Endothelial cell of umbilical vein (primary cell): ENCODE results near the gene PRPF40B. TPM values are rescaled to one million over a fixed set of nuclear protein-coding genes. Genes with fewer than 3 reads are reported as not detected.

Experiments
- BruUV-seq: library from RNA; stranded (reverse); fragments of 400-500 nt; replicated peaks from 2 replicates; lab custom pipeline; 2021; lab: Mats Ljungman, UMichigan
- CTCF ChIA-PET: fragments of 300-600, 350-600 bp; sonication (Branson Sonifier 250); formaldehyde crosslinking; loops from one replicate; lab custom pipeline; 2021; ENCODE audit warnings: antibody characterized with exemption, inconsistent platforms; lab: Charles Lee
- POLR2A ChIA-PET: fragments of 300-600, 350-600 bp; sonication (Branson Sonifier 250); formaldehyde crosslinking; loops from one replicate; lab custom pipeline; 2021; ENCODE audit warnings: antibody characterized with exemption, inconsistent platforms; lab: Charles Lee
- DNase-seq: peaks from one replicate; pipeline ENCODE4 v3.0.0-alpha.2; 2011; ENCODE audit warnings: low read depth, low spot score
- FAIRE-seq: peaks from 2 replicates; lab custom pipeline; 2011; peaks lifted over from hg19 to GRCh38; lab: Jason Lieb, UNC
- H2AFZ ChIP-seq: 2 replicates; pipeline ENCODE4 v1.6.0; 2012; ENCODE audit warnings: low read depth, low read length, control low read depth, inconsistent platforms
- H3K27ac ChIP-seq: 2 replicates; pipeline ENCODE4 v1.5.1; 2011; ENCODE audit warnings: low read depth, mild to moderate bottlenecking, control low read depth, low read length, moderate library complexity; ENCODE audit not compliant: insufficient read depth
- H3K27me3 ChIP-seq, 2 experiments: 2 replicates each; pipeline versions ENCODE4 v1.6.0 to v1.6.1; 2011; ENCODE audit warnings: low read length in 2 of 2, mixed read lengths in 1 of 2; ENCODE audit not compliant: control insufficient read depth in 2 of 2, insufficient read depth in 2 of 2
- H3K36me3 ChIP-seq, 2 experiments: 2 replicates in 1 of 2; 3 replicates in 1 of 2; pipeline ENCODE4 v1.5.1; 2011; ENCODE audit warnings: low read length in 2 of 2, mild to moderate bottlenecking in 1 of 2, moderate library complexity in 1 of 2; ENCODE audit not compliant: control insufficient read depth in 2 of 2, insufficient read depth in 2 of 2; ENCODE audit errors: extremely low read depth in 1 of 2
- H3K4me1 ChIP-seq: 3 replicates; pipeline ENCODE4 v1.5.1; 2011; ENCODE audit warnings: mild to moderate bottlenecking, low read length; ENCODE audit not compliant: control insufficient read depth, insufficient read depth; ENCODE audit errors: extremely low read depth
- H3K4me2 ChIP-seq: 2 replicates; pipeline ENCODE4 v1.6.1; 2011; ENCODE audit warnings: low read length, control low read depth, mixed read lengths; ENCODE audit not compliant: insufficient read depth
- H3K4me3 ChIP-seq, 3 experiments: fragments of 200-600 bp in 1 of 3; sonication (generic), shearing (Covaris generic) in 1 of 3; replicated peaks in 1 of 3; 2 replicates each; pipeline ENCODE4 v1.5.1; 2011 to 2016; ENCODE audit warnings: control low read depth in 3 of 3, low read length in 3 of 3, mild to moderate bottlenecking in 2 of 3, inconsistent platforms in 1 of 3, low read depth in 1 of 3, moderate library complexity in 1 of 3; ENCODE audit not compliant: insufficient read depth in 1 of 3
- H3K79me2 ChIP-seq: 2 replicates; pipeline ENCODE4 v1.6.0; 2012; ENCODE audit warnings: low read length, inconsistent platforms; ENCODE audit not compliant: control insufficient read depth, insufficient read depth
- H3K9ac ChIP-seq: replicated peaks from 2 replicates; pipeline ENCODE3; 2011; ENCODE audit warnings: low read length, control low read depth; ENCODE audit not compliant: insufficient read depth; ENCODE audit errors: extremely low read depth
- H3K9me1 ChIP-seq: replicated peaks from 3 replicates; pipeline ENCODE4 v1.6.0; 2011; ENCODE audit warnings: mild to moderate bottlenecking, low read length; ENCODE audit not compliant: control insufficient read depth, insufficient read depth; ENCODE audit errors: extremely low read depth
- H3K9me3 ChIP-seq: replicated peaks from 2 replicates; pipeline ENCODE4 v1.5.1; 2012; ENCODE audit warnings: low read length, inconsistent platforms; ENCODE audit not compliant: control insufficient read depth, insufficient read depth
- H4K20me1 ChIP-seq: replicated peaks from 2 replicates; pipeline ENCODE3; 2011; ENCODE audit warnings: mild to moderate bottlenecking, low read length; ENCODE audit not compliant: control insufficient read depth, insufficient read depth; ENCODE audit errors: extremely low read depth
- CTCF ChIP-seq, 2 donors: IDR thresholded peaks; 1 replicate in 1 of 2; 2 replicates in 1 of 2; pipeline ENCODE4 v1.5.1; 2011; ENCODE audit warnings: low read length in 2 of 2, mild to moderate bottlenecking in 2 of 2, moderate library complexity in 2 of 2, control low read depth in 1 of 2, inconsistent platforms in 1 of 2, low read depth in 1 of 2; ENCODE audit not compliant: insufficient read depth in 1 of 2; ENCODE audit errors: extremely low read depth in 1 of 2
- EZH2 ChIP-seq: IDR thresholded peaks from 2 replicates; pipeline ENCODE4 v1.6.1; 2012; ENCODE audit warnings: borderline replicate concordance, low read depth, mild to moderate bottlenecking, moderate library complexity, low read length, inconsistent platforms; ENCODE audit not compliant: severe bottlenecking
- FOS ChIP-seq: IDR thresholded peaks from 2 replicates; pipeline ENCODE4 v1.6.1; 2011; ENCODE audit warnings: mild to moderate bottlenecking, low read length, moderate library complexity, borderline replicate concordance; ENCODE audit not compliant: insufficient read depth
- GATA2 ChIP-seq: IDR thresholded peaks from 2 replicates; pipeline ENCODE4 v1.7.0; 2011; ENCODE audit warnings: low read depth, mild to moderate bottlenecking, moderate library complexity, mixed read lengths, low read length; ENCODE audit not compliant: insufficient read length, insufficient read depth
- JUN ChIP-seq: IDR thresholded peaks from 2 replicates; pipeline ENCODE4 v1.6.1; 2011; ENCODE audit warnings: borderline replicate concordance, low read depth; ENCODE audit not compliant: insufficient read length, insufficient read depth
- MAX ChIP-seq: IDR thresholded peaks from 2 replicates; pipeline ENCODE4 v1.6.1; 2011; ENCODE audit not compliant: insufficient read depth, insufficient read length
- MYC ChIP-seq: IDR thresholded peaks from one replicate; pipeline ENCODE4 v1.6.1; 2011; ENCODE audit warnings: mild to moderate bottlenecking, low read depth, low read length
- POLR2A ChIP-seq: IDR thresholded peaks from 2 replicates; pipeline ENCODE4 v1.6.1; 2012; ENCODE audit warnings: low read depth, mild to moderate bottlenecking, control low read depth, low read length
- POLR2AphosphoS5 ChIP-seq: IDR thresholded peaks from 2 replicates; pipeline ENCODE4 v1.6.1; 2012; ENCODE audit warnings: low read depth, mild to moderate bottlenecking, control low read depth, low read length, moderate library complexity; ENCODE audit not compliant: insufficient read depth
- dilution Hi-C: fragments of 300-500 bp; cut with MboI; formaldehyde crosslinking; loops from one replicate; pipeline ENCODE4 v1.15.0; 2019; ENCODE audit warnings: low sequenced_read_pairs; ENCODE audit not compliant: extremely low pct_ligation_motif_present
- intact Hi-C: fragments of 100-400 bp; cut with micrococcal nuclease; formaldehyde crosslinking; loops from one replicate; pipeline ENCODE4 v1.10.0; 2022
- polyA plus RNA-seq, 4 experiments: library from polyadenylated mRNA; depleted of rRNA in 3 of 4; stranded (reverse) in 3 of 4; unstranded in 1 of 4; fragments of >200 nt; gene quantifications; 2 replicates each; pipeline versions ENCODE4 v1.2.1 to v1.2.3, GENCODE V29; 2011 to 2012; ENCODE audit warnings: missing spikeins in 1 of 4
- total RNA-seq: library from RNA; stranded (reverse); gene quantifications from 2 replicates; pipeline ENCODE4 v1.2.3, GENCODE V29; 2021

Gene PRPF40B
- total and polyA plus RNA-seq, 2 donors (not counting 3 experiments of a cell fraction or from before 2014, with no cell fraction given), result 5.4 to 9.9 TPM

GRCh38 chr12:49683599-49684309, 60.4 kb downstream of the PRPF40B start:
- H3K9me1 ChIP-seq, result no peaks in the 10 kb centered on the region
- dilution Hi-C loops, result no loop called here
- POLR2A ChIA-PET, result no interaction called here

More at GRCh38 chr12:49683599-49684309, 60.4 kb downstream of the PRPF40B start:
- no peak overlapping the region for H3K4me3 ChIP-seq
- BruUV-seq, result no TSS peak
- FAIRE-seq (no peak), DNase-seq (no peak)
- intact Hi-C loops, result no loop called here
- peaks cover 63% of the 10 kb centered on the region for H3K79me2 ChIP-seq
- H3K4me1 ChIP-seq, result no peaks in the 10 kb centered on the region
- no peak for TF ChIP-seq JUN
- no peak for TF ChIP-seq MYC
- TF ChIP-seq GATA2, result no peak
- TF ChIP-seq EZH2, result no peak
- TF ChIP-seq POLR2A, result no peak
- TF ChIP-seq FOS, result no peak
- TF ChIP-seq MAX, result no peak
- no peak for TF ChIP-seq CTCF (IDR thresholded peaks at IDR 0.05; ENCODE audit: extremely low read depth in 1 of 2, insufficient read depth in 1 of 2, low read depth in 1 of 2, low read length in 2 of 2)
- no peak for TF ChIP-seq POLR2AphosphoS5
- no peak overlapping the region for H2AFZ ChIP-seq
- no peak overlapping the region for H3K9ac ChIP-seq
- no peaks in the 10 kb centered on the region for H3K9me3 ChIP-seq
- H3K27me3 ChIP-seq, result no peaks in the 10 kb centered on the region
- H3K27ac ChIP-seq, result no peak overlapping the region
- no peaks in the 10 kb centered on the region for H3K36me3 ChIP-seq
- H4K20me1 ChIP-seq, result peaks cover 6% of the 10 kb centered on the region
- CTCF ChIA-PET, result interaction anchor here (0.6 to 2.5 kb wide), 8 partner anchors 9 to 255 kb away, joined by 3 to 7 read pairs (median 4); partner anchors contain the start of gene TMBIM6
- H3K4me2 ChIP-seq, result no peak overlapping the region
